Measurements from ENCODE around the gene PHOSPHO2. TPM values are rescaled to one million over a fixed set of nuclear protein-coding genes. Genes with fewer than 3 reads are reported as not detected.
"Not testable (repeated sequence)": the region's sequence is repeated elsewhere in the genome, so short reads cannot be mapped to it uniquely, and the experiment has no call there.

The PHOSPHO2 gene
- total RNA-seq, 1 experiment from 2014 or later = 7.1 TPM

DNA sequence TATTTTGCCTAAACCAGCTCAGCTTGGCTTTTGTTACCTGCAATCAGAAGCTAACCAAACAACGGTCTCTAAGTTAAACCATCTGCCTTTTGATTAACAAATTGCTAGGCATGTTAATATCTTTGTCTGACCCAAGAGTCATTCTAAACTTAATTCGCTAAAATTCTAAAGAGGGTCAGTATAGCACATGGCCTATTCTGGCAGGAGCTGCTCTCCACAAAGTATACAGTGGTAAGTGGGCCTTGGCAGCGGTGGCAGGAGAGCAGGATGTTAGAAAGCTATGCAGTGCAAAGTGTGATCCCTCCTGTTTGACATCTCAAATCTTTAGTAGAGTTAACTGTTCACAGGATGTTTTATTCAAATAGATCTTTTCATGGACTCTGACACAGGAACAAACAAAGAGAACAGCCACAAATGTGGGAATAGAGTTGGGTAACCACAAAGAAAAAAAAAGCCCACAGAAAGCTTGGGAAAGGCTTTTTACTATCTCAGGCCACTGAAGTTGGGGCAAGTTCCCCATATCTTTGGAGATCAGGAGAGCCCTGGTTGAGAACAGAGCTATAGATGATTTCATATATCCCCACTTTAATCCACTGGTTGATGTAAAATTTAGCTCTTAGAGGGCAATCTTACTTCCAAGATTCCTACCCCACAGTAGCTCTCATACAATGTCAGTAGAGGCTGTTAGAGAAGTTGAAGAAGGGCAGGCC lies 10.7 kb upstream of the PHOSPHO2 start:
- DNase-seq (ENCODE audit: low spot score) = no peak

DNA sequence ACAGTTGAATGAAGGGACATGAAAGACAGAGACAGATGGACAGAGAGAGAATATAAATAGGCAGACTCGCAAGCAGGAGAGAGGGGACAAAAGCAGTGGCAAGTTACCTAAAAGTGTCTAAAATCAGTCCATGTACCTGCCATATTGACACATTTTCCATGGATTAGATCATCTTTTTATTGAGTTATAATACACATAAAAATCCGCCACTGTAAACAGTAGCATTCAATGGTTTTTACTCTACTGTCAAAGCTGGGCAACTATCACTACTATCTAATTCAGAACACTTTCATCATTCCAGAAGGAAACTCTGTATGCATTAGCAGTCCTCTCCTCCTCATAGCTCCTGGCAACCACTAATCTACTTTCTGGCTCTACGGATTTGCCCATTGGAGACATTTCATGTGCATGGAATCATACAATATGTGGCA lies 10.1 kb upstream of the PHOSPHO2 start:
- no peak for DNase-seq (ENCODE audit: low spot score)

DNA sequence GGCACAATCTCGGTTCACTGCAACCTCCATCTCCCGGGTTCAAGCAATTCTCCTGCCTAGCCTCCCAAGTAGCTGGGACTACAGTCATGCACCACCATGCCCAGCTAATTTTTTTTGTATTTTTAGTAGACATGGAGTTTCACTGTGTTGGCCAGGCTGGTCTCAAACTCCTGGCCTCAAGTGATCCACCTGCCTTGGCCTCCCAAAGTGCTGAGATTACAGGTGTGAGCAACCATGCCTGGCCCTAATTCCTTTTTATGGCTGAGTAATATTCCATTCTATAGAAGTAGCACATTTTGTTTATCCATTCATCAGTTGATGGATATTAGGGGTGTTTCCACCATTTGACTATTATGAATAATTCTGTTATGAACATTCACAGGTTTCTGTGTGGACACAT lies 9.6 kb upstream of the PHOSPHO2 start:
- DNase-seq (ENCODE audit: low spot score) = not testable (repeated sequence)

GRCh38 chr2:169686825-169687224 lies 7.4 kb upstream of the PHOSPHO2 start:
- not testable (repeated sequence) for DNase-seq (ENCODE audit: low spot score)

GRCh38 chr2:169687943-169688342 lies 6.3 kb upstream of the PHOSPHO2 start:
- DNase-seq (ENCODE audit: low spot score) = not testable (repeated sequence)

GRCh38 chr2:169690958-169691357 lies 3.3 kb upstream of the PHOSPHO2 start:
- no peak for DNase-seq (ENCODE audit: low spot score)

- DNase-seq (ENCODE audit: low spot score) = no peak
These were observed 1.6 kb upstream of the PHOSPHO2 start for GRCh38 chr2:169692718-169693117.

GRCh38 chr2:169693360-169693759 lies 909 bp upstream of the PHOSPHO2 start:
- no peak for DNase-seq (ENCODE audit: low spot score)

DNA sequence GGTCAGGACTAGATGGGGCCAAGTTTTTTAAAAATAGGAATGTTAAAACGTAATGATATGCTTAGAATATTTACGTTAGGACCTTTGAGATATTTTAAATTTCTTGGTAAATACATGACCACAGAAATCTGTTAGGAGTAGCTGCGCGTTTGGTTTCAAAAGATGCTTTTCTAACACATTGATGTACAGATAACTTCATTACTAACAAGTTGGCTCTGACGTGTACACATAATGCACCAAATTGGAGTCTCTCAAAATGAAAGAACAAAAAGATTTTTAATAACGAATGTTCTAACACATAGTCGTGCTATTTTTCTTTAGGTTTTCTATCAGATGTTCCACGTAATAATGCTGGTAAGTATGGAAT lies 608 bp downstream of the PHOSPHO2 start:
- DNase-seq (ENCODE audit: low spot score) = no peak

DNA sequence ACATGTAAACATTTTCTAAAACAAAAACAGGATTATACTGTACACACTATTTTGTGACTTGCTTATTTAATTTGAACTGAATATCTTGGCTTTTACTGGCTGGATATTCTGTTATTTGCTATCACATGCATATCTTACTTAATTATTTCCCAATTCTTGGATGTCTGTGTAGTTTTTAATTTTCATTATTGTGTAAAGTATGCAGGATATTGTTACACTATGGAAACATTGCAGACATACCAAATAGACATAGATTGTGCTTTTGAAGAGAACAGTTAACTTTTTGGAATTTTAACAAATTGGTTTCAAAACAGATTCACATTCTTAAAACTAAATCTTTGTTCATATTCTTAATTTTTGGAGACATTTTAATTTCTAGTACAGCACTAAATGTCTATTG lies 2.1 kb downstream of the PHOSPHO2 start:
- DNase-seq (ENCODE audit: low spot score) = no peak

- DNase-seq (ENCODE audit: low spot score) = not testable (repeated sequence)
These were observed 4.9 kb downstream of the PHOSPHO2 start for GRCh38 chr2:169699173-169699572.

DNA sequence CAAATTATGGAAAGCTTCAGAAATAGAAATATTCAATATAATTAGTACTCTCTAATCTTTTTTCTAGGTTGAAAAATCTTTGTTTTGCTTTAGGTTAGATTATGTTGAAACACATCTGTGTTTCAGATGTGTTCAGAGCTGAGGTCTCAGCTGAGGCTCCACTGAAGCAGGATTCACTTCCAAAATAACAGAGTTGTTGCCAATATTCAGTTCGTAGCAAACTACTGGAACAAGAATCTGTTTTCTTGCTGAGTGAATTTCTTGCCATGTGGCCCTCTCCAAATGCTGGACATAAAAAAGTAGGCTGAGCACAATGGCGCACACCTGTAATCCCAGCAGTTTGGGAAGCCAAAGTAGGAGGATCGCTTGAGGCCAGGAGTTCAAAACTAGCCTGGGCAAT lies 8.7 kb downstream of the PHOSPHO2 start:
- no peak for DNase-seq (ENCODE audit: low spot score)

DNA sequence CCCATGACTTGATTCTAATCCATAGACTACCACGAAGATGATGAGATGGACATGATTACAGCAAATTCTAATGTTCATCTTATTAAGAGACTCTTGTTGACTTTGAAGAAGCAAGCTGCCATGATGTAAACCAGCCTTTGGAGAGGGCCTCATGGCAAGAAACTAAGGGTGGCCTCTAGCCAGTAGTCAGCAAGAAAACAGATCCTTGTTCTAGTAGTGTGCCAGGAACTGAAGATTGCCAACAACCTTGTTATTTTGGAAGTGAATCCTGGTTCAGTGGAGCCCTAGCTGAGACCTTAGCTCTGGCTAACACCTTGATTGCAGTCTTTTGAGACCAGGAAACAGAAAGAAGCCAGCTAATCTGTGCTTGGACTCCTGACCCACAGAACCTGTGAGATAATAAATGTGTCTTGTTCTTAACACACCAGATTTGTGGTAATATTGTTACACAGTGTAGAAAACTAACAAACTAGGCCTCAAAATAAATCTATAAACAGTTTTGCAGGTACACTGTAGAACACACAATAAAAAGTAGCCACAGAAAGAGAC lies 10.0 kb downstream of the PHOSPHO2 start:
- no peak for DNase-seq (ENCODE audit: low spot score)

DNA sequence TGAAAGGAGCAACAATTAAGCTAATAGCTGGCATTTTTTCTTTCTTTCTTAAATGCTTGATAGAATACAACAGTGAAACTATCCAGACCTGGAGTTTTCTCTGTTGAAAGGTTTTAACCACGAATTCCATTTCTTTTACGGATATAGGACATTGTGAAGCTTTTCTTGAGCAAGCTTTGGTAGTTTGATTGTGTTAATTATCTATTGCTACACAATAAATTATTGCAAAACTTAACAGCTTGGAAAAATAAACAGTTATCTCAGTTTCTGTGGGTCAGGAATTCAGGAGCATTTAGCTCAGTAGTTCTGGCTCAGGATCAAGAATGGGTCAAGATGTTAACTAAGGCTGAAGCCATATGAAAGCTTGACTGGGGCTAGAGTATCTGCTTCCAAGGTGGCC lies 11.7 kb downstream of the PHOSPHO2 start:
- no peak for DNase-seq (ENCODE audit: low spot score)

- DNase-seq (ENCODE audit: low spot score) = no peak
These were observed 13.4 kb downstream of the PHOSPHO2 start for GRCh38 chr2:169707626-169708025.

DNA sequence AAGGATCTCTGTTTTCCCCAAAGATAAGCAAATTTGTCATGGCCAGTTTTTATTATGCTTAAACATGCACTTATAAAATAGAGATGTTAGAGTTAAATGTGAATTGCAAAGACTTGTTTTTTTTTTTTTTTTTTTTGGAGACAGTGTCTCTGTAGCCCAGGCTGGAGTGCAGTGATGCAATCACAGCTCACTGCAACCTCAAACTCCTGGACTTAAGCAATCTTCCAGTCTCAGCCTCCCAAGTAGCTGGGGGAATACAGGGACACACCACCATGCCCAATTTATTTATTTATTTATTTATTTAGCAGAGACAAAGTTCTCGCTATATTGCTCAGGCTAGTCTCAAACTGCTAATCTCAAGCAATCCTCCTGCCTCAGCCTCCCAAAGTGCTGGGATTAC lies 15.1 kb downstream of the PHOSPHO2 start:
- DNase-seq (ENCODE audit: low spot score) = no peak

DNA sequence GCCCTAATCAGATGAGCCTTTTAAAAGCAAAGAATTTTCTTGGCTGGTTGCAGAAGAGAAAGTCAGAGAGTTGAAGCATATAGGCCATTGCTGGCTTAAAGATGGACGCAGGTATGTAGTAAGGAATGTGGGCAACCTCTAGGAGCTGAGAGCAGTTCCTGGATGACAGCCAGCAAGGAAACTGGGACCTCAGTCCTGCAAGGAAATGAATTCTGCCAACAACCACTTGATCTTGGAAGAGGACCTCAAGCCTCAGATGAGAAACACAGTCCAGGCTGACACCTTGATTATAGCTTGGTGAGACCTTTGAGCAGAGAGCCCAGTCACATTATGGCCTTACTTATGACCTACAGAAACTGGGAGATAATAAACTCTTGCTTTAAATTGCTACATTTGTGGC lies 15.7 kb downstream of the PHOSPHO2 start:
- no peak for DNase-seq (ENCODE audit: low spot score)

DNA sequence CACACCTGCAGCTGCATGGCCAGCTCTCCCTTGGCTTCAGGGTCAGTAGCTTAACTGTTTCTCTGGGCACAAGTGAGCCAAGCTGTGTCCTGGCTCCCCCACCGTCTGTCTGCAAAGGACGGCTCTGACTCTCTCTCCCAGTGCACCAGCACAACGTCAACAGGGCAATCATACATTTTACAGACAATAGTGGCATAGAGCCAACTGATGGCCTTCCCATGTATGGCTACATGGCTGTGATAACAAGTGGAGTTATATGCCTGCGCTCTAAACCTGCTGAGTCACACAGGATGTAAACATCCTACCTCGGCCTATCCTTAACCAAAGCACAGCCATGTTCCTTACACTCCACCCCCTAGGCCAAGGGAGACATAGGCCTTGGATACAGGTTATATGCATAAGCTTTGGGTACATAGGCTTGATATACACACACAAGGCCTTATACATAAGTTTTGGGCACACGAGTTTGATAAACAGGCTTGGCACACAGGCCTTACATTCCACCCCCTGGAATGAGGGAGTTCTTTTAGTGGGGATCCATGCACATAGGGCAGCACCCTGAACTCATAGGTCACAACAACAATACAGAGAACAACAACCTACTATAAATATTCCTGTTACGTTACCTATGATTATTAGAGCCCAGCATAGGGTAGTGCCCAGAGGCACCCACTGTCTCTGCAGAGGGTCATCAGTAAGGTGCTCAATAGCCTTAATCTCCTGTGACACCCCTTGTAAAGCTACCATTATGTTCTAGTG lies 17.7 kb downstream of the PHOSPHO2 start:
- DNase-seq (ENCODE audit: low spot score) = no peak

GRCh38 chr2:169712791-169713227 lies 18.5 kb downstream of the PHOSPHO2 start:
- no peak for DNase-seq (ENCODE audit: low spot score)

DNA sequence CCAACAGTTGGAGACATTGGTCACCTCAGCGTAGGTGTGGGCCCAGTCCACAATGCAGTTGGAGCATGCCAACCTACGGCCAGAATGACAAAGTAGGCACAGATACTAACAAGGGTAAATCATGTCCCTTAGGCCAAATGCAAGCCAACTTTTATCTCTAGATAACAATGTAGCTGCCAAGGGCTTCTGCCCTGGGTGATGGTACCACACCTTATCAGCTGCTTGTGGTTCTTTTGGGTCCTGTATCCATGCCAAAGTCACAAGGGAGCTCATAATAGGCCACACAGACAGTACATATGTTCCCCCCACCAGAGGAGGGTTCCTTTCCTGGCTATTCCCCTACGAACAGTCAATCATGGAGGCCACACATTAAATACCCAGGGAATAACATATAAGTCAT lies 19.1 kb downstream of the PHOSPHO2 start:
- no peak for DNase-seq (ENCODE audit: low spot score)

DNA sequence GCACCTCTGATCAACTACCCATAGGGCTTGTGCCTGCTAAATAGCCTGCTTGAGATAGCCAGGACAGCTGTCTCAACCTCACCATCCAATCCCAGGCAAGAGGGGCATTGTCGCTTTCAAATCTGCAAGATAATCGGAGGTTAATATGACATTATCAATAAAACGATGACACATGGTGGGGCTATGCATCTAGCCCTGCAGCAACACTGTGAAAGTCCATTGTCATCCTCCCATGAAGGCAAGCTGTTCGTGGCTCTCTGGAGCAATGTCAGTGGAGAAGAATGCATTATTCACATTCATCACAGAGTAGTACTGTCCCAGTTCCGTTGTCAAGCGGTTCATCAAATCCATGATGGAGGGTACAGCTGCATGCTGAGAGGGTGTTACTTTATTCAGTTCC lies 20.4 kb downstream of the PHOSPHO2 start:
- no peak for DNase-seq (ENCODE audit: low spot score)

DNA sequence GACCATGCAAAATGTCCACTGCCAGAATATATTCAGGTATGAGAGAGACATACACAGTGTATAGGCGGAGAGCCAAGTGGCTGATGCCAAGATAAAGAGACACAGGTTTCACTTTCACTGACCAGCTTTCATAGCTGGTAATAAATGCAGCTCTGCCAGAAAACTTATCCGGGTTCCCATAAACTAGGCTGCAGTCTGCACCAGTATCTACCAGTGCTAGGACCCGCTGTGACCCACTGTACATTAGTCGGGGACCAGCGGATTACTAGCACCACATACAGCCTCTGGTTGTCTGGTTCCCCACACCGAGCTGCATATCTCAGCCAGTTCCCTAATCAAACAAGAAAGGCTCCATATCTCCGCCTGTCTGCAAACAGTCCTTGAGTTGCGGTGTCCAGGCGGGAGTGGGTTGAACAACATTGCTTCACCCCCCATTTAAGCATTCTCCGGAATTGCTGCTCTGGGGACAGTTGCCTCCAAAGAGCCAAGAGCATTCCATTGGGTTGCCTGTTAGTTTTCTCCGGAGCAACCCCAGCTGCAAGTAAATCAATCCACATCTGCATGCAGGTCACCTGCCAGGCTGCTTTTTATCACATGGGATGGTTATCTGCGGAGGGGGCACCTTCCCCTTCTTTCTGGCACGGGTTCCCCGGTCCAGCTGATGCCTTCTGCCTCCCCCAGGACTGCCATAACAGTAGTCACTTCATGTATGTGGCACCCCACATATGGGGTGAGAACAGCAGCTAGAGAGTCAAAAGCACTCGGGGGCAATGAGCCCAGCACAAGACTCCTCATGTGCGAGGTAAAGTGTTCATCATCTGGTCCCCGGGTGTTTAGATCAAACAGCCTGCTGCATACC lies 21.3 kb downstream of the PHOSPHO2 start:
- DNase-seq (ENCODE audit: low spot score) = no peak
